ENCODE data around the gene SEZ6.

GRCh38 chr17:28951428-28951990, 54.3 kb downstream of the SEZ6 start, which contains the start of gene PHF12:
- TF ChIP-seq CTCF (conservative IDR thresholded peaks at IDR 0.05; ENCODE audit: low read depth, low read length) (no peak), EZH2 (IDR thresholded peaks at IDR 0.05; ENCODE audit: low read length, unreplicated experiment) (no peak)
